Tongue (tissue), 2 donors: ENCODE results near the gene CELF2. TPM values are rescaled to one million over a fixed set of nuclear protein-coding genes. Genes with fewer than 3 reads are reported as not detected.
"Not testable (repeated sequence)": the region's sequence is repeated elsewhere in the genome, so short reads cannot be mapped to it uniquely, and the experiment has no call there.

Experiments used
- DNase-seq: peaks from one replicate; pipeline ENCODE4 v3.0.0-alpha.2; 2015
- total RNA-seq: library from RNA; depleted of rRNA; stranded (reverse); fragments of >200 nt; gene quantifications from one replicate; pipeline ENCODE4 v1.2.3, GENCODE V29; 2014

CELF2 gene
- total RNA-seq, 1 donor from 2014 or later: 57.5 TPM

- DNase-seq: peak; percentile 81
Observed at GRCh38 chr10:11330383-11331045, 312.8 kb downstream of the CELF2 start.

- no peak for DNase-seq
Observed at GRCh38 chr10:11331046-11331577, 313.4 kb downstream of the CELF2 start.

GRCh38 chr10:11331726-11332125, 314.1 kb downstream of the CELF2 start:
- no peak for DNase-seq

GRCh38 chr10:11332846-11333245, 315.2 kb downstream of the CELF2 start:
- DNase-seq: no peak

- DNase-seq: no peak
Observed at GRCh38 chr10:11334436-11334835, 316.8 kb downstream of the CELF2 start.

GRCh38 chr10:11335167-11335652, 317.5 kb downstream of the CELF2 start:
- no peak for DNase-seq

- DNase-seq: no peak
Observed at GRCh38 chr10:11335881-11336430, 318.3 kb downstream of the CELF2 start.

- peak; percentile 68 for DNase-seq
Observed at GRCh38 chr10:11336722-11337162, 319.1 kb downstream of the CELF2 start.

GRCh38 chr10:11337516-11337915, 319.8 kb downstream of the CELF2 start:
- no peak for DNase-seq

GRCh38 chr10:11338160-11338844, 320.6 kb downstream of the CELF2 start:
- DNase-seq: no peak

- no peak for DNase-seq
Observed at GRCh38 chr10:11339013-11339412, 321.3 kb downstream of the CELF2 start.

GRCh38 chr10:11339660-11340059, 322.0 kb downstream of the CELF2 start:
- DNase-seq: no peak

- DNase-seq: no peak
Observed at GRCh38 chr10:11341283-11341960, 323.8 kb downstream of the CELF2 start.

GRCh38 chr10:11344081-11344480, 326.4 kb downstream of the CELF2 start:
- DNase-seq: no peak

GRCh38 chr10:11344550-11344949, 326.9 kb downstream of the CELF2 start:
- DNase-seq: no peak

GRCh38 chr10:11345224-11346054, 327.8 kb downstream of the CELF2 start:
- peak; percentile 44 for DNase-seq

GRCh38 chr10:11347580-11347979, 329.9 kb downstream of the CELF2 start:
- not testable (repeated sequence) for DNase-seq

- no peak for DNase-seq
Observed at GRCh38 chr10:11351801-11352200, 334.1 kb downstream of the CELF2 start.

GRCh38 chr10:11353006-11353896, 335.6 kb downstream of the CELF2 start:
- DNase-seq: no peak

- no peak for DNase-seq
Observed at GRCh38 chr10:11354823-11355222, 337.2 kb downstream of the CELF2 start.

GRCh38 chr10:11355592-11355991, 337.9 kb downstream of the CELF2 start:
- DNase-seq: peak; percentile 50
